Measurements from ENCODE around the gene USP47. TPM values are rescaled to one million over a fixed set of nuclear protein-coding genes. Genes with fewer than 3 reads are reported as not detected.

Gene USP47
- total RNA-seq, 1 donor from 2014 or later: 57.5 TPM

- no peak for ATAC-seq
- no peak for DNase-seq (ENCODE audit: low spot score)
- intact Hi-C loops (cut with DNase I): no loop called here
Observed at GRCh38 chr11:11860103-11860979, 18.6 kb downstream of the USP47 start.

GRCh38 chr11:11862999-11863398 is 21.2 kb downstream of the USP47 start:
- DNase-seq (ENCODE audit: low spot score) (no peak), ATAC-seq (no peak)
- intact Hi-C loops (cut with DNase I): no loop called here

GRCh38 chr11:11864332-11864731 is 22.6 kb downstream of the USP47 start:
- intact Hi-C loops (cut with DNase I): no loop called here
- no peak for ATAC-seq
- no peak for DNase-seq (ENCODE audit: low spot score)

GRCh38 chr11:11864803-11865202 is 23.0 kb downstream of the USP47 start:
- DNase-seq (ENCODE audit: low spot score) (no peak), ATAC-seq (no peak)
- intact Hi-C loops (cut with DNase I): no loop called here

- ATAC-seq (no peak), DNase-seq (ENCODE audit: low spot score) (no peak)
- intact Hi-C loops (cut with DNase I): no loop called here
Observed at GRCh38 chr11:11865449-11865848, 23.7 kb downstream of the USP47 start.

GRCh38 chr11:11866203-11866602 is 24.4 kb downstream of the USP47 start:
- intact Hi-C loops (cut with DNase I): no loop called here
- DNase-seq (ENCODE audit: low spot score) (no peak), ATAC-seq (no peak)

DNA sequence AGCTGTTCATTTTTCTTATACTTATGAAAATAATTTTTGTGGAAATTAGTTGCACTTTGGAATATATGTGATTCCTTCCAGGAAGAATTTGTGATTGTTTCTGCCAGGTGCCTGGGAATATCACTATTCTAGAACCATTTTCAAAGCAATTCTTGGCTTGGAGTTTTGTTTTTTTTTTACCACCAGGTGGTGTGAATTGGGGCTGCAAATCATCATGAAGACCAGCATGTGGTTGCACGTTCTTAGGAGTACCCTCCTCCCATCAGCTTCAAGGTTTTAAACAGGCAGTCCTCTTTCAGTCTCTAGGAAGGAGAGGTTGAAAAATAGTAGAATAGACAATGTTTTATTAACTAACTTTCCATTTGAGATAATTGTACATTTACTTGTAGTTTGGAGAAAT is 25.9 kb downstream of the USP47 start:
- DNase-seq (ENCODE audit: low spot score): no peak
- ATAC-seq: no peak
- intact Hi-C loops (cut with DNase I): no loop called here

GRCh38 chr11:11871991-11872401 is 30.2 kb downstream of the USP47 start:
- DNase-seq (ENCODE audit: low spot score) (no peak), ATAC-seq (no peak)
- intact Hi-C loops (cut with DNase I): no loop called here

GRCh38 chr11:11876458-11876857 is 34.7 kb downstream of the USP47 start:
- DNase-seq (ENCODE audit: low spot score): no peak
- intact Hi-C loops (cut with DNase I): no loop called here
- no peak for ATAC-seq

DNA sequence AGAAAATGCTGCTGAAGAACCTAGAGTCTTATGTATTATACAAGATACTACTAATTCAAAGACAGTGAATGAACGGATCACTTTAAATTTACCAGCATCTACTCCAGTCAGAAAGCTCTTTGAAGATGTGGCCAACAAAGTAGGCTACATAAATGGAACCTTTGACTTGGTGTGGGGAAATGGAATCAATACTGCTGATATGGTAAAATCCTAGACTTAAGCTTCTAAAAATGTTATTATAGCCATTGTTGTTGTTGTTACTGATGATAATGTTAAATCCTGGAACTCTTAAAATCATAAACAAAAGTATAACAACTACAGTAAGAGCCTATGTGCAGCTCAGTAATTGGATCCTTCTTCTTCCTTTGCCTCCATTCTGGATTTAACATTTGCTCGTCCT is 38.4 kb downstream of the USP47 start:
- no peak for DNase-seq (ENCODE audit: low spot score)
- intact Hi-C loops (cut with DNase I): no loop called here

GRCh38 chr11:11882539-11882938 is 40.8 kb downstream of the USP47 start:
- intact Hi-C loops (cut with DNase I): no loop called here
- ATAC-seq (no peak), DNase-seq (ENCODE audit: low spot score) (no peak)

More for the DNA sequence above, 38.4 kb downstream of the USP47 start:
- ATAC-seq: no peak

DNA sequence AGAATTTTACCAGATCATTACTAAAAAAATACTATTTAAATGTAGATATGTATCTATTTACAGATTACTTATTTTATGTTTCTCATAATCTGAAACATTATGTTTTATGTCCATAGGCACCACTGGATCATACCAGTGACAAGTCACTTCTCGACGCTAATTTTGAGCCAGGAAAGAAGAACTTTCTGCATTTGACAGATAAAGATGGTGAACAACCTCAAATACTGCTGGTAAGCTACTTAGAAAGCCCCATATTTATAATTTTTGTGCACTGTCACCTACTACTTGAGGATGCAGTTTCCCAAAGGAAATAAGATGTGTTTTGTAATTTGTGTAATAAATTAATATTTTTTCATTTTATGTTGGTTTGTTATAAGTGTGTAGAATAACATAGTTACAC is 42.6 kb downstream of the USP47 start:
- DNase-seq (ENCODE audit: low spot score) (no peak), ATAC-seq (no peak)
- intact Hi-C loops (cut with DNase I): no loop called here

DNA sequence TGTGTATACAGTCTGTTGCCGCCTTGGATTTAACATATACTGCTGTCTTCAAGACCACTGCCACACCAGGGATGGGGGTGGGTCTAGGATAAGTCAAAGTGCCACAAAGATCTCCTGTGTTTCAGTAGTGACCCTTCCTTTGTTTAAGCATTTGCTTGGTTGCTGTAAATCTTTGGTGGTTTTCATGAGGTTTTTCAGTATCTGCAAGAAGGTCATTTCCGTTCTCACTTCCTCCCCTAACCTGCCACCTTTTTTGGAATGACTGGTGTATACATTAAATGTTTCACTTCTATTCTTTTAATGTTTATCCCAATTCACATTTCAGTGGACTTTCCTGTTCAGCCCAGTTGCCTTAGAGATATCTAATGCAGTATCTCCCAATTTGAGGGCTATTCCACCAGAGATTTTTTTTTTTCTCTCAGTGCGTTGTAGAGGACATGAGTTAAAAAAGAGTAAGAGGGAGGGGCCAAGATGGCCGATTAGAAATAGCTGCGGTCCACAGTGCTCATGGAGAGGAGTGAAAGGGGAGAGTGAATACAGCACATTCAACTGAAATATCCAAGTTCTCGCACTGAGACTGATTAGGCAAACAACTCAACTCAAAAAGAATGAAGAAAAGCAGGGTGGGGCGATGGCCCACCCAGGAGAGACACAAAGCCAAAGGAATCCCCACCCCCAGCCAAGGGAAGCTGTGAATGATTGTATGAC is 43.2 kb downstream of the USP47 start:
- no peak for ATAC-seq
- DNase-seq (ENCODE audit: low spot score): no peak
- intact Hi-C loops (cut with DNase I): no loop called here

DNA sequence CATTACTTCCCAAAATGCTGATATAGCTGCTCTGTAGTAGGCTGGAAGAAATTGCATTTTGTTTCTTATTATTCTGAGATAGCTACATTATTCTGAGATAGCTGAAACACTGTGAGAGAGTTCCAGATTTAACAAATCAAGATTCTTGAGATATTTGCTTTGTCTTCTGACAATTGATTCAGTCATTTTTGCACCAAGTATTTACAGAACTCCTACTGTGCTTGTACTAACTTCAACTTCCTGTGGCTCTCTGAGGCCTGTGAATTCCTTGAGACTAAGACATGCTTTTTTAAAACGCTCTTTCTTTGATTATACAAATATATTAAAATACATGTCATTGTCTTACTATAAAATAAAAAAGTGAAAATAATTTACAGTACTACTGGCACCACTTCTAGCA is 52.7 kb downstream of the USP47 start:
- DNase-seq (ENCODE audit: low spot score) (no peak), ATAC-seq (no peak)
- intact Hi-C loops (cut with DNase I): no loop called here

DNA sequence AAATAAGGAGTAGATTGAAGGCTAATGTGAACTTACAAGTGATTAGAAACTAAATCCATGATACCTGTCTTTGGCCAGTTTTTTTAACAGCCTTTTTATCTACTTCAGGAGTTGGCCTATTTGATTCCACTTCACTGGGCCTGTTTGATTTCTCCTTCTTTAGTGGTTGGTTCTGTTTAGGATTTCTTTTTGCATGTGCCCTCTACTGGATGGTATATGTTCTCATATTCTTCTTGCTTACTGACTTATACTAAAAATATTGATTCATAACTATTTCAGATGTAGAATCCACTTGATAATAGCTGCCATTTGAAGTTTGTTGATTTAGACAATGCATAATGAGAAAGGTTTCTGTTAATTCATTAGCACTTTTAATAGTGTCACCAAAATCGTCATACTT is 53.9 kb downstream of the USP47 start:
- no peak for DNase-seq (ENCODE audit: low spot score)
- intact Hi-C loops (cut with DNase I): no loop called here
- no peak for ATAC-seq

DNA sequence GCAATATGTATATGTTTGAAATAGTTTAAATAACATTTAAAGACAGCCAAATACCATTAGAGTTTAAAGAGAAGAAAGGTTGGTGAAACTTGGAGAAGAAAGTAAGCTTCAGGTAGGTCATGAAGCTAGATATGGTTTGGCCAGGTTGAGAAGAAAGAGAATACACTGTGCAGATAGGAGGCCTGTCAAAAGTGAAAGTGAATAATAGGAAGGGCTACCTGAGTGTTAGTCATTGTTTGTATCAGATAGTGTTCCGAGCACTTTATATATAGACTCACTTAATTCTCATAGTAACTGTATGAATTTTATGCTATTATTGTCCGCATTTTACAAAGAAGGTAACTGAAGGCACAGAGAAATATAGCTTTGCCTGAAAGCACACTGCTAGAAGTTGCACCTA is 56.9 kb downstream of the USP47 start:
- intact Hi-C loops (cut with DNase I): no loop called here
- ATAC-seq: no peak
- no peak for DNase-seq (ENCODE audit: low spot score)

GRCh38 chr11:11899401-11899800 is 57.6 kb downstream of the USP47 start:
- DNase-seq (ENCODE audit: low spot score) (no peak), ATAC-seq (no peak)
- intact Hi-C loops (cut with DNase I): no loop called here

DNA sequence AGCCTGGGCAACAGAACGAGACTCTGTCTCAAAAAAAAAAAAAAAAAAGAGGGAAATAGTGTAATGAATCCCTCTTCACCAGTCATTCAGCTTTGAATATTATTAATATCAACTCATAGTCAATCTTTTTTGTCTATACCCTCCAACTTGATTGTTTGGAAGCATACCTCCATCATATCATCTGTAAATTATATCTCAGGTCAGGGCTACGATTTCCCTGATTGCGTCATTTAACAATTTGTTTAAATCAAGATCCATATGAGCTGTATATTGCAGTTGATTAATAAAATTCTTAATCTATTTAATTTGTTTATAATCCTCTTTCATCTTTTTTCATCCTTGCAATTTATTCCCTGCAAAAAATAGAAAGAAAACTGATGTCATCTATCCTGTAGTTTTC is 60.2 kb downstream of the USP47 start:
- no peak for ATAC-seq
- intact Hi-C loops (cut with DNase I): no loop called here
- DNase-seq (ENCODE audit: low spot score): no peak

- intact Hi-C loops (cut with DNase I): no loop called here
- DNase-seq (ENCODE audit: low spot score) (no peak), ATAC-seq (no peak)
Observed at GRCh38 chr11:11909727-11910126, 68.0 kb downstream of the USP47 start.

DNA sequence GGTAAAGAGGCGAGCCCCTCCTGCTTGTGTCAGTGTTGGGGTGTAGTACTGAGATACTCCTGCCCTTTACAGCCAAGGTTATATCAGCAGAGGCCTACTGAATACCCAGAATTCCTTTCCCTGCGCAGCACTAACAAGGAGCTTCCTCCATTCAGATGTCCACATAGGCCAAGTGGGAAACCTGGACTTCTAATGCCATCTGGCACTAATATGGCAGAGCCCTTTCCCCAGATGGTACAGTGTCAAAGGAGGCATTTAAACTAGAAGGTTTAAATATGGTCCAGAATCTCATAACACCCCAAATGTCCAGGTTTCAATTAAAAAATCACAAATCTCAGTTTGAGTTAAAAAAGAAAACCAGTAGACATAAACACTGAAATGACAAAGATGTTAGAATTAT is 68.8 kb downstream of the USP47 start:
- DNase-seq (ENCODE audit: low spot score) (no peak), ATAC-seq (no peak)
- intact Hi-C loops (cut with DNase I): no loop called here

GRCh38 chr11:11913395-11913794 is 71.6 kb downstream of the USP47 start:
- DNase-seq (ENCODE audit: low spot score): no peak
- intact Hi-C loops (cut with DNase I): no loop called here
- ATAC-seq: no peak
